Breast epithelium (tissue), 4 donors: ENCODE measurements around the gene KCTD16. TPM values are rescaled to one million over a fixed set of nuclear protein-coding genes. Genes with fewer than 3 reads are reported as not detected.

ENCODE experiments used
- DNase-seq, 2 donors: peaks; one replicate each; pipeline ENCODE4 v3.0.0-alpha.2; 2019; ENCODE audit warnings: low spot score in 2 of 2
- H3K27ac ChIP-seq, 2 donors: fragments of 200-600 bp; sonication (generic) in 1 of 2; one replicate each; pipeline ENCODE4 v1.5.1; 2016 to 2019; ENCODE audit warnings: mild to moderate bottlenecking in 1 of 2
- H3K27me3 ChIP-seq, 2 donors: fragments of 200-600 bp; sonication (generic) in 1 of 2; one replicate each; pipeline versions ENCODE4 v1.5.1 to v1.6.0; 2017 to 2019; ENCODE audit warnings: control low read depth in 1 of 2, mild to moderate bottlenecking in 1 of 2
- H3K36me3 ChIP-seq: fragments of 200-600 bp; one replicate; pipeline ENCODE4 v1.5.1; 2019
- H3K4me1 ChIP-seq, 2 donors: fragments of 200-600 bp; sonication (generic); one replicate each; pipeline ENCODE4 v1.5.1; 2016 to 2019; ENCODE audit warnings: control low read depth in 1 of 2
- H3K4me3 ChIP-seq, 3 donors: fragments of 200-600 bp; sonication (generic); 1 replicate in 2 of 3; 2 replicates in 1 of 3; pipeline ENCODE4 v1.5.1; 2016 to 2019; ENCODE audit warnings: mild to moderate bottlenecking in 3 of 3, moderate library complexity in 2 of 3
- H3K9me3 ChIP-seq, 2 donors: fragments of 200-600 bp; sonication (generic) in 1 of 2; one replicate each; pipeline ENCODE4 v1.5.1; 2016 to 2019; ENCODE audit warnings: control low read depth in 1 of 2
- POLR2A ChIP-seq: fragments of 450-650 bp; IDR thresholded peaks from one replicate; pipeline ENCODE4 v1.6.1; 2016; ENCODE audit warnings: antibody characterized with exemption, mild to moderate bottlenecking, moderate library complexity
- POLR2AphosphoS5 ChIP-seq, 3 donors: sonication (generic); formaldehyde crosslinking; IDR thresholded peaks; one replicate each; pipeline ENCODE4 v1.6.1; 2017; ENCODE audit warnings: antibody characterized with exemption in 3 of 3
- intact Hi-C: fragments of 100-400 bp; cut with DNase I; formaldehyde crosslinking; loops from one replicate; pipeline ENCODE4 v1.15.1; 2023; ENCODE audit warnings: low total_unique reads
- total RNA-seq, 3 donors: library from RNA; depleted of rRNA; stranded (reverse); fragments of >200 nt; gene quantifications; one replicate each; pipeline ENCODE4 v1.1.0, GENCODE V29; 2016
- TF ChIP-seq, protein P1 (sequence below), 3 donors: fragments of 450-650 bp; IDR thresholded peaks; one replicate each; pipeline ENCODE4 v1.5.1; 2016 to 2017; ENCODE audit warnings: antibody characterized with exemption in 3 of 3, mild to moderate bottlenecking in 3 of 3, moderate library complexity in 3 of 3

KCTD16 gene
- total RNA-seq, 3 donors from 2014 or later = under 0.01 to 0.33 (median 0.32) TPM

DNA sequence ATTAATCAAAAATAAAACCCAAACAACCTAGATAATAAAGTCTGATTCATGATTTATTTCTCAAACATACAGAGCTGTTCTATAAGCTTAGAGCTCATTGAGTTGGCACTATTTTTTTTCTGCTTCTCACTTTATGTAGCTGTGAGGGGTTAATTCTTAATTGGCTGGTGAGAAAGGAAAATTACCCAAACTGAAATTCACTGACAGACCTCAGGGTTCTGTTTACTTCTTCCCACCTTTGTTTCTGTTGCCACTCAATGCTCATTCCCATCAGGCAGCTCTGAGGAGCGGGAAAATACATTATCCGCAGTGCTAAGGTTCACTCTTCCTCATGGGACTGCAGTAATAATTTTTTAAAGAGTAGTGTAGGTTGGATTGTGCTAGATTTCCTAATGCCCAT lies 139.9 kb downstream of the KCTD16 start:
- H3K36me3 ChIP-seq = no peaks in the 10 kb centered on the region
- intact Hi-C loops = no loop called here
- H3K27ac ChIP-seq = no peak overlapping the region
- no peaks in the 10 kb centered on the region for H3K4me1 ChIP-seq
- no peaks in the 10 kb centered on the region for H3K9me3 ChIP-seq
- TF ChIP-seq POLR2A (no peak), POLR2AphosphoS5 (IDR thresholded peaks at IDR 0.05) (no peak)
- TF ChIP-seq, protein P1, sequence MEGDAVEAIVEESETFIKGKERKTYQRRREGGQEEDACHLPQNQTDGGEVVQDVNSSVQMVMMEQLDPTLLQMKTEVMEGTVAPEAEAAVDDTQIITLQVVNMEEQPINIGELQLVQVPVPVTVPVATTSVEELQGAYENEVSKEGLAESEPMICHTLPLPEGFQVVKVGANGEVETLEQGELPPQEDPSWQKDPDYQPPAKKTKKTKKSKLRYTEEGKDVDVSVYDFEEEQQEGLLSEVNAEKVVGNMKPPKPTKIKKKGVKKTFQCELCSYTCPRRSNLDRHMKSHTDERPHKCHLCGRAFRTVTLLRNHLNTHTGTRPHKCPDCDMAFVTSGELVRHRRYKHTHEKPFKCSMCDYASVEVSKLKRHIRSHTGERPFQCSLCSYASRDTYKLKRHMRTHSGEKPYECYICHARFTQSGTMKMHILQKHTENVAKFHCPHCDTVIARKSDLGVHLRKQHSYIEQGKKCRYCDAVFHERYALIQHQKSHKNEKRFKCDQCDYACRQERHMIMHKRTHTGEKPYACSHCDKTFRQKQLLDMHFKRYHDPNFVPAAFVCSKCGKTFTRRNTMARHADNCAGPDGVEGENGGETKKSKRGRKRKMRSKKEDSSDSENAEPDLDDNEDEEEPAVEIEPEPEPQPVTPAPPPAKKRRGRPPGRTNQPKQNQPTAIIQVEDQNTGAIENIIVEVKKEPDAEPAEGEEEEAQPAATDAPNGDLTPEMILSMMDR (IDR thresholded peaks at IDR 0.05) = no peak
- DNase-seq = no peak
- no peaks in the 10 kb centered on the region for H3K27me3 ChIP-seq
- H3K4me3 ChIP-seq = no peak overlapping the region

DNA sequence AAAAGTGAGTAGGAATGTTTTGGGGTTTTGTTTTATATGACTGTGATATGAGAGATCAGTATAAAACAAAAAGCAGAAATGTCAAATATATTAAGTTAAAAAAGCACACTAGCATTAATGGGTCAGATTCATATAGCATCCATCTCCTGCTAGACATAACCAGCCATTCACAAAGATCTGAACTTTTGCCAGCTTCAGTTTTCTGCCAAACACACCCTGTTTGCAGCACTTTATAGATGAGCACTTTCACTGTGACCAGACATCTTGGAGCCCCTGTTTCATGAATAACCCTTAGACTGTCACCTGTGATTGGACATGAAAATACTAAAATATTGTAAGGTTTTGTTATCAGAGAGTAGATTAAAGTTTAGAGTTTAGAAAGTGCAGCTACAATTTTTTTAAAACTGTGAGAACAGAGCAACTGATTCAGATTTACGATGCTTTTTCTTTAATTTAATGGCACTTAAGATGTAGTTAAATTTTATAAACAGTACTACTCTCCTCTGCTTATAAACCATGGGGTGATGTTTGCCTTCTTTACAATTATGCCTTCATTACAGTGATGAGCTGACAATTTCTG lies 142.6 kb downstream of the KCTD16 start:
- H3K27ac ChIP-seq = no peak overlapping the region
- H3K4me3 ChIP-seq = no peak overlapping the region
- no peaks in the 10 kb centered on the region for H3K27me3 ChIP-seq
- intact Hi-C loops = no loop called here
- DNase-seq = no peak
- H3K36me3 ChIP-seq = no peaks in the 10 kb centered on the region
- TF ChIP-seq POLR2AphosphoS5 (IDR thresholded peaks at IDR 0.05) (no peak), POLR2A (no peak)
- TF ChIP-seq, protein P1 (IDR thresholded peaks at IDR 0.05) = no peak
- H3K9me3 ChIP-seq = no peaks in the 10 kb centered on the region
- H3K4me1 ChIP-seq = no peaks in the 10 kb centered on the region

GRCh38 chr5:144315026-144315425 lies 144.4 kb downstream of the KCTD16 start:
- DNase-seq = no peak
- no peak overlapping the region for H3K4me3 ChIP-seq
- no peak for TF ChIP-seq POLR2AphosphoS5 (IDR thresholded peaks at IDR 0.05)
- no peak for TF ChIP-seq POLR2A
- TF ChIP-seq, protein P1 (IDR thresholded peaks at IDR 0.05) = no peak
- intact Hi-C loops = no loop called here
- no peaks in the 10 kb centered on the region for H3K36me3 ChIP-seq
- no peaks in the 10 kb centered on the region for H3K9me3 ChIP-seq
- no peaks in the 10 kb centered on the region for H3K4me1 ChIP-seq
- H3K27ac ChIP-seq = no peak overlapping the region
- H3K27me3 ChIP-seq = no peaks in the 10 kb centered on the region

- H3K27me3 ChIP-seq = no peaks in the 10 kb centered on the region
- no peak overlapping the region for H3K27ac ChIP-seq
- H3K4me1 ChIP-seq = no peaks in the 10 kb centered on the region
- no peak for DNase-seq
- TF ChIP-seq, protein P1 (IDR thresholded peaks at IDR 0.05) = no peak
- TF ChIP-seq POLR2AphosphoS5 (IDR thresholded peaks at IDR 0.05) = no peak
- no peak for TF ChIP-seq POLR2A
- H3K4me3 ChIP-seq = no peak overlapping the region
- intact Hi-C loops = no loop called here
- no peaks in the 10 kb centered on the region for H3K9me3 ChIP-seq
- H3K36me3 ChIP-seq = no peaks in the 10 kb centered on the region
Measured at GRCh38 chr5:144315994-144316634, 145.4 kb downstream of the KCTD16 start.

GRCh38 chr5:144318011-144318410 lies 147.3 kb downstream of the KCTD16 start:
- no peak for DNase-seq
- no peaks in the 10 kb centered on the region for H3K4me1 ChIP-seq
- H3K27ac ChIP-seq = no peak overlapping the region
- no peaks in the 10 kb centered on the region for H3K9me3 ChIP-seq
- no peak overlapping the region for H3K4me3 ChIP-seq
- TF ChIP-seq POLR2AphosphoS5 (IDR thresholded peaks at IDR 0.05) = no peak
- TF ChIP-seq, protein P1 (IDR thresholded peaks at IDR 0.05) = no peak
- TF ChIP-seq POLR2A = no peak
- H3K27me3 ChIP-seq = no peaks in the 10 kb centered on the region
- H3K36me3 ChIP-seq = no peaks in the 10 kb centered on the region
- intact Hi-C loops = no loop called here
